Mononuclear cell (primary cell): ENCODE data around the gene SLFNL1. TPM values are rescaled to one million over a fixed set of nuclear protein-coding genes. Genes with fewer than 3 reads are reported as not detected.

Experiments used
- H3K27me3 ChIP-seq: 2 replicates; pipeline ENCODE4 v1.6.0; 2011; ENCODE audit warnings: low read length, control low read depth; ENCODE audit not compliant: insufficient read depth
- H3K4me1 ChIP-seq: 2 replicates; pipeline ENCODE4 v1.5.1; 2011; ENCODE audit warnings: mild to moderate bottlenecking, low read length, control low read depth; ENCODE audit not compliant: insufficient read depth
- H3K4me3 ChIP-seq: 2 replicates; pipeline ENCODE4 v1.5.1; 2011; ENCODE audit warnings: mild to moderate bottlenecking, low read length, moderate library complexity
- H3K9me3 ChIP-seq: 2 replicates; pipeline ENCODE4 v1.5.1; 2011; ENCODE audit warnings: low read depth, mild to moderate bottlenecking, control low read depth, low read length
- total RNA-seq: library from RNA; depleted of rRNA; stranded (reverse); fragments of >200 nt; gene quantifications from one replicate; pipeline ENCODE4 v1.2.3, GENCODE V29; 2012

Gene SLFNL1
- total RNA-seq: 0.10 TPM

GRCh38 chr1:41021526-41022308, at the start of gene SLFNL1:
Gene SLFNL1, minus strand, starts transcription at chr1:41021725. Its CDS starts 1,065 bp downstream, at chr1:41020660.
- H3K4me3 ChIP-seq: no peak within 1 kb of the TSS
- H3K27me3 ChIP-seq: no peaks in the 10 kb centered on the region
- H3K4me1 ChIP-seq: peaks cover 5% of the 10 kb centered on the region
- H3K9me3 ChIP-seq: no peaks in the 10 kb centered on the region

GRCh38 chr1:41056907-41057306, 35.4 kb upstream of the SLFNL1 start:
- no peaks in the 10 kb centered on the region for H3K27me3 ChIP-seq
- no peaks in the 10 kb centered on the region for H3K9me3 ChIP-seq
- peaks cover 4% of the 10 kb centered on the region for H3K4me1 ChIP-seq
- no peak overlapping the region for H3K4me3 ChIP-seq

- Histone ChIP-seq H3K4me1 (peaks cover 4% of the 10 kb centered on the region), H3K9me3 (no peaks in the 10 kb centered on the region), H3K27me3 (no peaks in the 10 kb centered on the region), H3K4me3 (no peak overlapping the region)
Measured at GRCh38 chr1:41053316-41053715, 31.8 kb upstream of the SLFNL1 start.

GRCh38 chr1:41051022-41051421, 29.5 kb upstream of the SLFNL1 start:
- Histone ChIP-seq H3K4me3 (no peak overlapping the region), H3K27me3 (no peaks in the 10 kb centered on the region), H3K9me3 (no peaks in the 10 kb centered on the region), H3K4me1 (peaks cover 4% of the 10 kb centered on the region)

GRCh38 chr1:41048540-41048939, 27.0 kb upstream of the SLFNL1 start:
- Histone ChIP-seq H3K4me3 (no peak overlapping the region), H3K9me3 (no peaks in the 10 kb centered on the region), H3K27me3 (no peaks in the 10 kb centered on the region), H3K4me1 (peaks cover 4% of the 10 kb centered on the region)

- Histone ChIP-seq H3K9me3 (no peaks in the 10 kb centered on the region), H3K4me3 (no peak overlapping the region), H3K27me3 (no peaks in the 10 kb centered on the region), H3K4me1 (no peaks in the 10 kb centered on the region)
Measured at GRCh38 chr1:41046347-41046775, 24.8 kb upstream of the SLFNL1 start.

- H3K4me3 ChIP-seq: no peak overlapping the region
- no peaks in the 10 kb centered on the region for H3K9me3 ChIP-seq
- H3K27me3 ChIP-seq: no peaks in the 10 kb centered on the region
- no peaks in the 10 kb centered on the region for H3K4me1 ChIP-seq
Measured at GRCh38 chr1:41045740-41046139, 24.2 kb upstream of the SLFNL1 start.

GRCh38 chr1:41044187-41044586, 22.7 kb upstream of the SLFNL1 start:
- Histone ChIP-seq H3K27me3 (no peaks in the 10 kb centered on the region), H3K9me3 (no peaks in the 10 kb centered on the region), H3K4me1 (no peaks in the 10 kb centered on the region), H3K4me3 (no peak overlapping the region)

- no peaks in the 10 kb centered on the region for H3K4me1 ChIP-seq
- H3K9me3 ChIP-seq: no peaks in the 10 kb centered on the region
- no peak overlapping the region for H3K4me3 ChIP-seq
- no peaks in the 10 kb centered on the region for H3K27me3 ChIP-seq
Measured at GRCh38 chr1:41041614-41042270, 20.2 kb upstream of the SLFNL1 start.

- Histone ChIP-seq H3K27me3 (no peaks in the 10 kb centered on the region), H3K9me3 (no peaks in the 10 kb centered on the region), H3K4me1 (no peaks in the 10 kb centered on the region), H3K4me3 (no peak overlapping the region)
Measured at GRCh38 chr1:41038110-41038509, 16.6 kb upstream of the SLFNL1 start.

GRCh38 chr1:41037116-41037903, 15.8 kb upstream of the SLFNL1 start:
- H3K4me3 ChIP-seq: no peak overlapping the region
- H3K9me3 ChIP-seq: no peaks in the 10 kb centered on the region

GRCh38 chr1:41033272-41033671, 11.7 kb upstream of the SLFNL1 start:
- H3K9me3 ChIP-seq: no peaks in the 10 kb centered on the region
- H3K4me1 ChIP-seq: no peaks in the 10 kb centered on the region
- H3K4me3 ChIP-seq: no peak overlapping the region
- H3K27me3 ChIP-seq: no peaks in the 10 kb centered on the region

More at GRCh38 chr1:41037116-41037903, 15.8 kb upstream of the SLFNL1 start:
- no peaks in the 10 kb centered on the region for H3K4me1 ChIP-seq
- no peaks in the 10 kb centered on the region for H3K27me3 ChIP-seq

GRCh38 chr1:41032147-41032546, 10.6 kb upstream of the SLFNL1 start:
- H3K4me3 ChIP-seq: no peak overlapping the region
- H3K4me1 ChIP-seq: no peaks in the 10 kb centered on the region
- no peaks in the 10 kb centered on the region for H3K27me3 ChIP-seq
- H3K9me3 ChIP-seq: no peaks in the 10 kb centered on the region

GRCh38 chr1:41030872-41031616, 9.5 kb upstream of the SLFNL1 start:
- no peaks in the 10 kb centered on the region for H3K27me3 ChIP-seq

More at GRCh38 chr1:41030872-41031616, 9.5 kb upstream of the SLFNL1 start:
- no peak overlapping the region for H3K4me3 ChIP-seq
- H3K9me3 ChIP-seq: no peaks in the 10 kb centered on the region
- peaks cover 3% of the 10 kb centered on the region for H3K4me1 ChIP-seq
